Left ventricle myocardium inferior (tissue), 1 donor: ENCODE data around the gene IL1RAPL1. TPM values are rescaled to one million over a fixed set of nuclear protein-coding genes. Genes with fewer than 3 reads are reported as not detected.
A peak's percentile ranks its signal among the peaks of the same experiment; 100 is the strongest.

ENCODE experiments used
- DNase-seq: peaks from one replicate; pipeline ENCODE4 v3.0.0-alpha.2; 2020
- H3K27ac ChIP-seq: fragments of 200-600 bp; replicated peaks from 2 replicates; pipeline ENCODE4 v1.8.0; 2021
- H3K27me3 ChIP-seq: fragments of 200-600 bp; 2 replicates; pipeline ENCODE4 v1.8.0; 2021; ENCODE audit warnings: low read depth
- H3K36me3 ChIP-seq: fragments of 200-600 bp; 2 replicates; pipeline ENCODE4 v1.8.0; 2021
- H3K4me1 ChIP-seq: fragments of 200-600 bp; 2 replicates; pipeline ENCODE4 v1.8.0; 2021
- H3K4me3 ChIP-seq: fragments of 200-600 bp; 2 replicates; pipeline ENCODE4 v1.8.0; 2021; ENCODE audit warnings: mild to moderate bottlenecking, moderate library complexity
- H3K9me3 ChIP-seq: fragments of 200-600 bp; replicated peaks from 2 replicates; pipeline ENCODE4 v1.8.0; 2021
- intact Hi-C: fragments of 100-400 bp; cut with micrococcal nuclease; formaldehyde crosslinking; loops from one replicate; pipeline ENCODE4 v1.11.0; 2022
- total RNA-seq: library from RNA; stranded (reverse); fragmentation: NEBNext Ultra II Directional; extraction: Animal tissue kit (Norgen Biotek cat#: 25700); gene quantifications from one replicate; pipeline ENCODE4 v1.2.1, GENCODE V29; 2021
- TF ChIP-seq, protein P1 (sequence below): fragments of 200-600 bp; IDR thresholded peaks from 2 replicates; pipeline ENCODE4 v1.8.0; 2021; ENCODE audit warnings: antibody characterized with exemption, mild to moderate bottlenecking, borderline replicate concordance
- donor health status: DM: no; HTN: yes; CAD: no; lungs with severe emphysema.

IL1RAPL1 gene
- total RNA-seq, 1 donor from 2014 or later: 1.9 TPM

DNA sequence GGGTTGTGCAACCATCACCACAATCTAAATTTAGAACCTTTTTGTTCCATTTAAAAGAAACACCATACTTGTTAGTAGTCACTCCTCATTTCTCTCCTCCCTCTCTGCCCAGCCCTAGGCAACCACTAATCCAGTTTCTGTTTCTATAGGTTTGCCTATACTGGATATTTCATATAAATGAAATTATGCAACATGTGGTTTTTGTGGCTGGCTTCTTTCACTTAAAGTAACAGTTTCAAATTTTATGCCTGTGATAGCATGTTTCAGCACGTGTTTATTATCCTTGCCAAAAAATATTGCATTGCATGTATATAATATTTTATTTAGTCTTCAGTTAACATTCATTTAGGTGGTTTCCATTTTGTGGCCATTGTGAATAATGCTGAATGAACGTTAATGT is 437.6 kb downstream of the IL1RAPL1 start:
- H3K9me3 ChIP-seq: peaks cover 6% of the 10 kb centered on the region
- intact Hi-C loops: no loop called here
- TF ChIP-seq, protein P1, sequence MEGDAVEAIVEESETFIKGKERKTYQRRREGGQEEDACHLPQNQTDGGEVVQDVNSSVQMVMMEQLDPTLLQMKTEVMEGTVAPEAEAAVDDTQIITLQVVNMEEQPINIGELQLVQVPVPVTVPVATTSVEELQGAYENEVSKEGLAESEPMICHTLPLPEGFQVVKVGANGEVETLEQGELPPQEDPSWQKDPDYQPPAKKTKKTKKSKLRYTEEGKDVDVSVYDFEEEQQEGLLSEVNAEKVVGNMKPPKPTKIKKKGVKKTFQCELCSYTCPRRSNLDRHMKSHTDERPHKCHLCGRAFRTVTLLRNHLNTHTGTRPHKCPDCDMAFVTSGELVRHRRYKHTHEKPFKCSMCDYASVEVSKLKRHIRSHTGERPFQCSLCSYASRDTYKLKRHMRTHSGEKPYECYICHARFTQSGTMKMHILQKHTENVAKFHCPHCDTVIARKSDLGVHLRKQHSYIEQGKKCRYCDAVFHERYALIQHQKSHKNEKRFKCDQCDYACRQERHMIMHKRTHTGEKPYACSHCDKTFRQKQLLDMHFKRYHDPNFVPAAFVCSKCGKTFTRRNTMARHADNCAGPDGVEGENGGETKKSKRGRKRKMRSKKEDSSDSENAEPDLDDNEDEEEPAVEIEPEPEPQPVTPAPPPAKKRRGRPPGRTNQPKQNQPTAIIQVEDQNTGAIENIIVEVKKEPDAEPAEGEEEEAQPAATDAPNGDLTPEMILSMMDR: no peak
- H3K4me1 ChIP-seq: no peaks in the 10 kb centered on the region
- H3K27me3 ChIP-seq: no peaks in the 10 kb centered on the region
- no peaks in the 10 kb centered on the region for H3K36me3 ChIP-seq
- no peak overlapping the region for H3K27ac ChIP-seq
- no peak overlapping the region for H3K4me3 ChIP-seq
- no peak for DNase-seq

DNA sequence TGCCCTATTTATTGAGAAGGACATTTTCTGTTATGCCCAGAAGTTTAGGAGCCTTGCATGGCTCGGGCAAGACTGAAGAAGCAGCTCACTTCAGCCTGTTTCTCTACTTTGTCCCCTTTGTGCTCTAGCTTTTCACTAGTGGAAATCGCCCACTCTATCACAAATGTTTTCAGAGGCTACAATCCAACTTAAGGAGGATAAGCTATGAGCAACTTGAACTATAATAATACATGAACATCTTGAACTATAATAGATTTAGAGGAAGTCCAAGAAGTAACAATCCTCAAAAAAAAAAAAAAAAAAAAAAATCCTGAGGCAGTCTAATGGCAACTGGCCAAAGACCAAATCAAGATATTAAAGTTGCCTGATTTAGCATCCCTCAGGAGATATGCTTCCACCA is 452.3 kb downstream of the IL1RAPL1 start:
- H3K27me3 ChIP-seq: no peaks in the 10 kb centered on the region
- H3K4me3 ChIP-seq: no peak overlapping the region
- intact Hi-C loops: no loop called here
- no peak for DNase-seq
- peaks cover 5% of the 10 kb centered on the region for H3K4me1 ChIP-seq
- H3K9me3 ChIP-seq: no peaks in the 10 kb centered on the region
- no peaks in the 10 kb centered on the region for H3K36me3 ChIP-seq
- TF ChIP-seq, protein P1: no peak
- H3K27ac ChIP-seq: peak overlapping the region; percentile 66

DNA sequence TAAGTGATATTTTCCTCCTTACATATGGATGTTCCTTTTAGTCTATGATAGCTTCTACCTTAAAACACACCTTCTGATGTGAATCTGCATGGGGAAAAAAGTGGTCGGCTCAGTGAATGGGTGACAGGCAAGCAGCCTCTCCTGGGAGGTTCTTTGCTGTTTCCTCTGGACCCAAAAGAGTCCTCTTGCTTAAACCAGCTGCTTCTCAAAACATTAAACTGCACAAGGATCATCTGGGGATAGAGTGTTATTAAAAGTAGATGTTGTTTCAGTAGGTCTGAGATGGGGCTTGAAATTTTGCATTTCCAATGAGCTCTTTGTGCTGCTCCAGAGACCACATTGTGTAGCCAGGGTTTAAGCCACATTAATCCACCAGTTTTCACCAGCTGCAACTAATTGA is 452.9 kb downstream of the IL1RAPL1 start:
- H3K27ac ChIP-seq: peak overlapping the region; percentile 51
- TF ChIP-seq, protein P1: no peak

DNA sequence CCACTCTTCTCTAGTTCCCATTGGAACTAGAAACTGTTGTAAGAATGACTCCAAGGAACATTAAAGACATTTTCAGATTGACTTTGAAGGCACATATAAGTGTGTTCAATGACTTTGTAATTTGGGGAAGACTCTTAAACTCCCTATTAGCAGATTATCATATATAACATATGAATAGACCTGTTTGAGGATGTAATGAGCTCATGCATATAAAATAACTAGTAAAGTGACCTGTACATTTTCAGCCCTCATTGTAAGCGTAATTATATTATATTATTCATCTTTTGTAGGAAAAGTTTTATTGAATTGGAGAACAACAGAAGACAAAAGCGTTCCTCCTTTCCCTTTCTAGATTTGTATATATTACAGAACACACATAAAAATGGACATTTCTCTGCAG is 455.1 kb downstream of the IL1RAPL1 start:
- Histone ChIP-seq H3K27me3 (no peaks in the 10 kb centered on the region), H3K36me3 (no peaks in the 10 kb centered on the region), H3K4me1 (peaks cover 5% of the 10 kb centered on the region), H3K9me3 (no peaks in the 10 kb centered on the region), H3K4me3 (no peak overlapping the region), H3K27ac (no peak overlapping the region)
- TF ChIP-seq, protein P1: no peak
- intact Hi-C loops: loop anchor here (10.0 kb wide), 1 partner anchor 458 kb away; the partner anchor contains the start of gene IL1RAPL1
- no peak for DNase-seq

More for the DNA sequence above, 452.9 kb downstream of the IL1RAPL1 start:
- H3K9me3 ChIP-seq: no peaks in the 10 kb centered on the region
- H3K4me1 ChIP-seq: peaks cover 5% of the 10 kb centered on the region
- intact Hi-C loops: loop anchor here (10.0 kb wide), 1 partner anchor 455 kb away; the partner anchor contains the start of gene IL1RAPL1
- H3K36me3 ChIP-seq: no peaks in the 10 kb centered on the region
- no peaks in the 10 kb centered on the region for H3K27me3 ChIP-seq
- no peak for DNase-seq
- no peak overlapping the region for H3K4me3 ChIP-seq

DNA sequence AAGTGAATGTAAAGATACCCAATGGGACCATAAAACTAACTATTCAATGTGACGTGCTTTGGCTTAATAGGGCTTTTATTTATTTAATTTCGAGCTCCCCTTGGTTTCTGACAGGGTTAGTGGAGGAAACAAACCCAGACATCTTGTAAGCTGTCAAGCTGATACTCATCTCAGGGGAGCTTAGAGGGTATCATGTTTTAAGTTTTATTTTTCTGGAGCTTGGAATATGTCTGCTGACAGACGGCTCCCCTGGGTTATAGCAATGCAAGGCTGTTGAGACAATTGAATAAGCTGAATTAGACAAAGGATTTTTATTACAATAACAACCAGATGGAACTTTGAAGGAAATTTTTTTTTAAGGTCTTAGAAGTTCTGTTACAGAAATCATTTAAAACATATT is 456.5 kb downstream of the IL1RAPL1 start:
- intact Hi-C loops: loop anchor here (10.0 kb wide), 1 partner anchor 459 kb away; the partner anchor contains the start of gene IL1RAPL1
- H3K27ac ChIP-seq: no peak overlapping the region
- no peak overlapping the region for H3K4me3 ChIP-seq
- H3K9me3 ChIP-seq: no peaks in the 10 kb centered on the region
- no peaks in the 10 kb centered on the region for H3K36me3 ChIP-seq
- no peak for DNase-seq
- H3K4me1 ChIP-seq: peaks cover 5% of the 10 kb centered on the region
- TF ChIP-seq, protein P1: no peak
- no peaks in the 10 kb centered on the region for H3K27me3 ChIP-seq
